GM18868 (cell line): ENCODE measurements around the gene USP3.

Source experiments
- ATAC-seq: cut with Tn5 transposase; IDR thresholded peaks from one replicate; pipeline ENCODE4 v1.9.1; 2021; ENCODE audit warnings: mild to moderate bottlenecking, moderate library complexity; ENCODE audit not compliant: unreplicated experiment

The USP3 gene

GRCh38 chr15:63538876-63539275 is 34.5 kb downstream of the USP3 start:
- no peak for ATAC-seq

- no peak for ATAC-seq
Measured at GRCh38 chr15:63539521-63539920, 35.1 kb downstream of the USP3 start.

GRCh38 chr15:63539998-63540397 is 35.6 kb downstream of the USP3 start:
- no peak for ATAC-seq

- no peak for ATAC-seq
Measured at GRCh38 chr15:63540449-63540848, 36.1 kb downstream of the USP3 start.

- ATAC-seq, result no peak
Measured at GRCh38 chr15:63544258-63545026, 40.0 kb downstream of the USP3 start.

GRCh38 chr15:63545520-63545919 is 41.1 kb downstream of the USP3 start:
- ATAC-seq, result no peak

GRCh38 chr15:63551400-63551799 is 47.0 kb downstream of the USP3 start:
- no peak for ATAC-seq

GRCh38 chr15:63553388-63553791 is 49.0 kb downstream of the USP3 start:
- no peak for ATAC-seq

- no peak for ATAC-seq
Measured at GRCh38 chr15:63554337-63554927, 50.0 kb downstream of the USP3 start.

GRCh38 chr15:63555507-63555906 is 51.1 kb downstream of the USP3 start:
- ATAC-seq, result no peak

- no peak for ATAC-seq
Measured at GRCh38 chr15:63556246-63556645, 51.9 kb downstream of the USP3 start.

- ATAC-seq, result no peak
Measured at GRCh38 chr15:63556736-63557135, 52.3 kb downstream of the USP3 start.

GRCh38 chr15:63559753-63560152 is 55.4 kb downstream of the USP3 start:
- no peak for ATAC-seq

GRCh38 chr15:63560741-63561448 is 56.5 kb downstream of the USP3 start:
- no peak for ATAC-seq

GRCh38 chr15:63564093-63564492 is 59.7 kb downstream of the USP3 start:
- no peak for ATAC-seq

GRCh38 chr15:63565536-63566186 is 61.3 kb downstream of the USP3 start:
- no peak for ATAC-seq

- no peak for ATAC-seq
Measured at GRCh38 chr15:63572749-63573464, 68.5 kb downstream of the USP3 start.

- ATAC-seq, result no peak
Measured at GRCh38 chr15:63573533-63573932, 69.1 kb downstream of the USP3 start.

- ATAC-seq, result no peak
Measured at GRCh38 chr15:63575312-63575711, 70.9 kb downstream of the USP3 start.

- no peak for ATAC-seq
Measured at GRCh38 chr15:63576441-63576840, 72.0 kb downstream of the USP3 start.

GRCh38 chr15:63582179-63582578 is 77.8 kb downstream of the USP3 start:
- no peak for ATAC-seq
